Thyroid gland (tissue), 4 donors: Measurements from ENCODE around the gene MPZL2. TPM values are rescaled to one million over a fixed set of nuclear protein-coding genes. Genes with fewer than 3 reads are reported as not detected.

Experiments used
- DNase-seq, 2 donors: peaks; one replicate each; pipeline ENCODE4 v3.0.0-alpha.2; 2019
- H3K27ac ChIP-seq, 3 donors: fragments of 200-600 bp; sonication (generic); 1 replicate in 2 of 3; 2 replicates in 1 of 3; pipeline ENCODE4 v1.5.1; 2016 to 2019; ENCODE audit warnings: mild to moderate bottlenecking in 1 of 3, moderate library complexity in 1 of 3
- H3K27me3 ChIP-seq: fragments of 200-600 bp; sonication (generic); one replicate; pipeline ENCODE4 v1.5.1; 2019
- H3K36me3 ChIP-seq, 2 donors: fragments of 200-600 bp; sonication (generic); one replicate each; pipeline ENCODE4 v1.5.1; 2016 to 2019
- H3K4me1 ChIP-seq, 2 donors: fragments of 200-600 bp; sonication (generic); one replicate each; pipeline ENCODE4 v1.5.1; 2017 to 2019
- H3K4me3 ChIP-seq, 3 donors: fragments of 200-600 bp; sonication (generic); replicated peaks in 1 of 3; 1 replicate in 2 of 3; 2 replicates in 1 of 3; pipeline ENCODE4 v1.5.1; 2016; ENCODE audit warnings: mild to moderate bottlenecking in 1 of 3
- H3K9me3 ChIP-seq: fragments of 200-600 bp; sonication (generic); one replicate; pipeline ENCODE4 v1.5.1; 2017
- POLR2A ChIP-seq, 2 donors: fragments of 450-650 bp; IDR thresholded peaks; one replicate each; pipeline ENCODE4 v1.6.1; 2017; ENCODE audit warnings: antibody characterized with exemption in 2 of 2, mild to moderate bottlenecking in 2 of 2, moderate library complexity in 1 of 2
- WGBS, 2 donors: methylation state at CpG; one replicate each; pipeline ENCODE4 v1.1.5; 2017; 5-methylcytosine and 5-hydroxymethylcytosine counted together
- intact Hi-C: fragments of 100-400 bp; cut with DNase I; formaldehyde crosslinking; loops from one replicate; pipeline ENCODE4 v1.15.1; 2023
- total RNA-seq, 4 donors: library from RNA; depleted of rRNA; stranded (reverse); fragments of >200 nt; gene quantifications; one replicate each; pipeline ENCODE4 v1.2.3, GENCODE V29; 2016
- TF ChIP-seq, protein P1 (sequence below), 6 experiments: fragments of 200-600 bp in 3 of 6; fragments of 450-650 bp in 3 of 6; sonication (generic) in 3 of 6; IDR thresholded peaks; one replicate each; pipeline ENCODE4 v1.5.1; 2016 to 2019; ENCODE audit warnings: antibody characterized with exemption in 6 of 6, mild to moderate bottlenecking in 2 of 6, inconsistent platforms in 1 of 6, moderate library complexity in 1 of 6

The MPZL2 gene
- total RNA-seq, 4 donors from 2014 or later: 40.3 to 92.7 (median 76.1) TPM

DNA sequence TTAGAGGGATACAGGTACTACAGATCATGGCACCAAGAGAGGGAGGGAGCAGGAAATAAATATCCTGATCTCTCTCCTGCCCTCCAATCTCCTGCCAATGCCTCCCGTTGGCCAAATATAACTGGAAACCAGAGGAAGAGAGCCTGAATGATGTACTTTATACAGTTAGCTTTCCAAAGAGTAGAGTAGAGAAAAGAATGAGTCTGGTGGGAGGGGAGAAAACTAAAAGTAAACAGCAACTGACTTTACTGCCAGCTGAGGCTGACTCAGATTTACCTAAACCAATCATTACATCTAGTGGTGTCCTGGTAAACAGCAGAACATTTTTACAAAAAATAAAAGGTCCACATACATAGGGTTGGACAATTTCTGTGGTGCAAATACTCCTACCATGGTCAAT lies 17.1 kb downstream of the MPZL2 start:
- intact Hi-C loops: no loop called here
- H3K27ac ChIP-seq: peak overlapping the region in 1 of 3 donors; percentile 46
- H3K4me3 ChIP-seq: no peak overlapping the region
- no peaks in the 10 kb centered on the region for H3K27me3 ChIP-seq
- TF ChIP-seq POLR2A (IDR thresholded peaks at IDR 0.05): no peak
- TF ChIP-seq, protein P1, sequence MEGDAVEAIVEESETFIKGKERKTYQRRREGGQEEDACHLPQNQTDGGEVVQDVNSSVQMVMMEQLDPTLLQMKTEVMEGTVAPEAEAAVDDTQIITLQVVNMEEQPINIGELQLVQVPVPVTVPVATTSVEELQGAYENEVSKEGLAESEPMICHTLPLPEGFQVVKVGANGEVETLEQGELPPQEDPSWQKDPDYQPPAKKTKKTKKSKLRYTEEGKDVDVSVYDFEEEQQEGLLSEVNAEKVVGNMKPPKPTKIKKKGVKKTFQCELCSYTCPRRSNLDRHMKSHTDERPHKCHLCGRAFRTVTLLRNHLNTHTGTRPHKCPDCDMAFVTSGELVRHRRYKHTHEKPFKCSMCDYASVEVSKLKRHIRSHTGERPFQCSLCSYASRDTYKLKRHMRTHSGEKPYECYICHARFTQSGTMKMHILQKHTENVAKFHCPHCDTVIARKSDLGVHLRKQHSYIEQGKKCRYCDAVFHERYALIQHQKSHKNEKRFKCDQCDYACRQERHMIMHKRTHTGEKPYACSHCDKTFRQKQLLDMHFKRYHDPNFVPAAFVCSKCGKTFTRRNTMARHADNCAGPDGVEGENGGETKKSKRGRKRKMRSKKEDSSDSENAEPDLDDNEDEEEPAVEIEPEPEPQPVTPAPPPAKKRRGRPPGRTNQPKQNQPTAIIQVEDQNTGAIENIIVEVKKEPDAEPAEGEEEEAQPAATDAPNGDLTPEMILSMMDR (IDR thresholded peaks at IDR 0.05): no peak
- WGBS, 2 donors: 64 to 74% methylated on average over 1 of the region's 1 CpG
- H3K4me1 ChIP-seq: peaks cover 23 to 54% of the 10 kb centered on the region in 2 donors
- no peak for DNase-seq
- no peaks in the 10 kb centered on the region for H3K9me3 ChIP-seq
- H3K36me3 ChIP-seq: no peaks in the 10 kb centered on the region

DNA sequence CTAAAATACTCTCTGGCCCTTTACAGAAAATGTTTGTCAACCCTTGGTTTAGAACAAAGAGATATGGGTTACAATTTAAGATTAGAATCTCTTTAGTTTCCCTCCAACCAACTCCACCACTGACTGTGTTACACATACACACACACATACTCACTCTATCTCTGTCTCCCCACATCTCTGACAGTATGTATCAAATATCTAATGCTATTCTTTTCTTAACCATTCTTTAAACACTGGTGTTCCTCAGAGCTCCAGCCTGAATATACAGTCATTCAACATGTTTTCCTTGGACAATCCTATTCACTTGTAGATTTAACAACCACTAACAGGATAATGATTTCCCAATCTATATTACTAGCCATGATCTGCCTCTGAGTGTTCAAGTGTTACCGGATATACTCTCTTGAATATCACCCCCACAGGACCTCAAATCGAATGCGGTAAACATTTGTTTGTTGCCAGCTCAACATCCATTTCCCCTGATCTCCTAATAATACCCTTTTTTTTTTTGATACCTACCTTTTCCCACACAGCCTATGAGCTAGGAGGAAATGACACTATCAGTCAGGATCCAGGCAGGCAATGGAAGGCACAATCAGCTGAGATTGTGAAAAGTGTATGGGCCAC lies 18.0 kb downstream of the MPZL2 start:
- Histone ChIP-seq H3K4me1 (peaks cover 31 to 60% of the 10 kb centered on the region in 2 donors), H3K4me3 (no peak overlapping the region), H3K27me3 (no peaks in the 10 kb centered on the region), H3K36me3 (no peaks in the 10 kb centered on the region), H3K9me3 (no peaks in the 10 kb centered on the region), H3K27ac (peak overlapping the region in 1 of 3 donors; percentile 46)
- intact Hi-C loops: no loop called here
- no peak for DNase-seq
- 86 to 87% methylated on average over 3 of the region's 3 CpGs for WGBS, 2 donors
- TF ChIP-seq, protein P1 (IDR thresholded peaks at IDR 0.05): no peak
- TF ChIP-seq POLR2A (IDR thresholded peaks at IDR 0.05): no peak

DNA sequence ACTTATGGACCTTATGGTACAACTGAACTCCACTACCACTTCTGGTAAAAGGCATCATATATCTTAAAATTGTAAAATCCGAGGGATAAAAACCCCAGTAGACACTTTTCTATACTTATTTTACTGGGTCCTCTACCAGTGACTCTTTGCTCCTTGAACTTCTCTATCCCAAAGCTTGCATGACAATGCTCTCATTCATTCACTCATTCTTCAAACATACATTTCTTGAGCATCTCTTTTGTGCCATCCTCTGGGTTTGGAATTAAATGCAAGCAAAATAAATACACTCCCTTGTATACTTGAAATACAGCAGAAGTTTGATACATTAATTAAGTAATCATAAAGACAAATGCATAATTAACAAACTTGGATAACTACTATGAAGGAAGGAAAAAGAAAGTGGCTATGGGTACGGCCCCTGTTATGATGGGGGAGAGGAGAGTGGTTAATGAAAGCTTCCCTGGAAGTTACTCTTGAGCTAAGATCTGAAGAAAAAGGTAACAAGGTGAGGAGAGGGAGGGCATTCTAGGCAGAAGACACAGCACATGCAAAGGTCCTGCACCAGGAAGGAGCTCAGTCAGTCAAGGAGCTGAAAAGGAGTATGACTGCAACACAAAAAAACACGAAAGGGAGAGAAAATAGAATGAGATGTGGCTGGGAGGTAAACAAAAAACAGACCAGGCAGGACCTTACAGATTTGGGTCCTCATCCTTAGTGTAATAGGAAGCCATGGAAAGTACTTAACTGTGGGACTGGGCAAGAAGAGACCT lies 19.9 kb downstream of the MPZL2 start:
- Histone ChIP-seq H3K27ac (peak overlapping the region in 1 of 3 donors; percentile 94), H3K36me3 (no peaks in the 10 kb centered on the region), H3K9me3 (no peaks in the 10 kb centered on the region), H3K4me3 (no peak overlapping the region), H3K4me1 (peaks cover 29 to 66% of the 10 kb centered on the region in 2 donors), H3K27me3 (no peaks in the 10 kb centered on the region)
- intact Hi-C loops: no loop called here
- no peak for DNase-seq
- 88 to 94% methylated on average over 3 of the region's 3 CpGs for WGBS, 2 donors
- TF ChIP-seq, protein P1 (IDR thresholded peaks at IDR 0.05): no peak
- TF ChIP-seq POLR2A (IDR thresholded peaks at IDR 0.05): no peak

DNA sequence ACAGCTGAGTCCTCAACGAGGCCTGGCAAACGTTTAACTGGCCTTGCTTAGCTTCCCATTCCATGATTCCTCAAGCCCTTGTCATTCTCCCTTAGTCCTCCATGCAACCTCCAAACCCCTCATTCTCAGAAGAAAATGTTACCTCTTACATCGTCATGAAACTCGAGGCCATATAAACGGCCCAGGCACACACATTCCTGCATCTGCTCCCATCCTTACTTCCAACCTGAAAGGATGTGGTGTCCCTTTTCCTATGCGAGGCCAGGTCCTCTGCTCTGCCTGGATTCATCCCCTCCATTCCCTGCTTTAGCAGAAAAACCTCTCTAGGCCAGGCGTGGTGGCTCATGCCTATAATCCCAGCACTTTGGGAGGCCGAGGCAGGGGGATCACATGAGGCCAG lies 20.9 kb downstream of the MPZL2 start:
- DNase-seq: no peak
- intact Hi-C loops: no loop called here
- Histone ChIP-seq H3K27ac (peak overlapping the region in 2 of 3 donors; percentile 88 to 94), H3K4me3 (no peak overlapping the region), H3K9me3 (no peaks in the 10 kb centered on the region), H3K36me3 (no peaks in the 10 kb centered on the region), H3K27me3 (no peaks in the 10 kb centered on the region), H3K4me1 (peaks cover 24 to 69% of the 10 kb centered on the region in 2 donors)
- 86 to 88% methylated on average over 7 of the region's 8 CpGs for WGBS, 2 donors
- no peak for TF ChIP-seq POLR2A (IDR thresholded peaks at IDR 0.05)
- TF ChIP-seq, protein P1 (IDR thresholded peaks at IDR 0.05): no peak

DNA sequence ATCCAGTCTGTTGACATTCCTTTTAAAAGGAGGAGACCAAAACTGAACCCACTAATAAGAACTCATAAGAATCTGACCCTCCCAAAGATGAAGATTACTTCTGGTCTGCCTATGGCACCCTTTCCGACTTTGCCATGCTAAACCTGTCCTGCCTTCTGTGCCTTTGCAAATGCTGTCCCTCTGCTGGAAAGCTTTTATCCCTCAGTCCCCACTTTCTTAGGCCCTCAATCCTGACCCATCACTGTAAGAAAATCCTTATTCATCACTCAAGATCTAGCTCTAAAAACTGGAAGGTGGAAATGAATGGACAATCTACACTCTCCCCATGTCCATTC lies 22.4 kb downstream of the MPZL2 start:
- no peak for DNase-seq
- no peak for TF ChIP-seq POLR2A (IDR thresholded peaks at IDR 0.05)
- TF ChIP-seq, protein P1 (IDR thresholded peaks at IDR 0.05): no peak
- Histone ChIP-seq H3K36me3 (no peaks in the 10 kb centered on the region), H3K4me3 (no peak overlapping the region), H3K4me1 (peaks cover 24 to 59% of the 10 kb centered on the region in 2 donors), H3K27me3 (no peaks in the 10 kb centered on the region), H3K27ac (peak overlapping the region; percentile 88 to 97 (median 94)), H3K9me3 (no peaks in the 10 kb centered on the region)
- intact Hi-C loops: no loop called here
- WGBS, 2 donors: 22 to 43% methylated on average over 1 of the region's 1 CpG
